Gastrocnemius medialis (tissue), 4 donors: ENCODE results near the gene RASGRP2. TPM values are rescaled to one million over a fixed set of nuclear protein-coding genes. Genes with fewer than 3 reads are reported as not detected.

Source experiments
- ATAC-seq, 2 donors: fragments of 150-250 bp; one replicate each; pipeline ENCODE4 v1.9.1; 2016
- DNase-seq, 2 donors: peaks; one replicate each; pipeline ENCODE4 v3.0.0-alpha.2; 2019
- H3K27ac ChIP-seq, 4 donors: fragments of 200-600 bp; sonication (generic); 1 replicate in 1 of 4; 2 replicates in 3 of 4; pipeline ENCODE4 v1.5.1; 2016 to 2018; ENCODE audit warnings: mild to moderate bottlenecking in 2 of 4, moderate library complexity in 1 of 4
- H3K27me3 ChIP-seq, 3 donors: fragments of 200-600 bp; sonication (generic) in 2 of 3; 1 replicate in 1 of 3; 2 replicates in 2 of 3; pipeline versions ENCODE4 v1.5.1 to v1.6.0; 2016 to 2019; ENCODE audit warnings: mild to moderate bottlenecking in 1 of 3, moderate library complexity in 1 of 3
- H3K36me3 ChIP-seq, 2 donors: fragments of 200-600 bp; sonication (generic) in 1 of 2; one replicate each; pipeline ENCODE4 v1.5.1; 2017 to 2018
- H3K4me1 ChIP-seq, 2 donors: fragments of 200-600 bp; sonication (generic) in 1 of 2; one replicate each; pipeline ENCODE4 v1.5.1; 2016 to 2017; ENCODE audit warnings: mild to moderate bottlenecking in 2 of 2
- H3K4me3 ChIP-seq, 4 donors: fragments of 200-600 bp; sonication (generic) in 3 of 4; 1 replicate in 1 of 4; 2 replicates in 3 of 4; pipeline ENCODE4 v1.5.1; 2016 to 2019; ENCODE audit warnings: mild to moderate bottlenecking in 2 of 4
- H3K9me3 ChIP-seq, 3 donors: fragments of 200-600 bp; sonication (generic) in 2 of 3; 1 replicate in 1 of 3; 2 replicates in 2 of 3; pipeline ENCODE4 v1.5.1; 2016 to 2019
- POLR2A ChIP-seq, 2 donors: fragments of 450-650 bp; IDR thresholded peaks; one replicate each; pipeline ENCODE4 v1.6.1; 2017; ENCODE audit warnings: antibody characterized with exemption in 2 of 2, mild to moderate bottlenecking in 2 of 2, moderate library complexity in 2 of 2
- in situ Hi-C, 4 donors: fragments of 200-750 bp; cut with MboI; loops; one replicate each; pipeline versions ENCODE4 v1.15.0 to v1.8.0; 2017; ENCODE audit warnings: low sequenced_read_pairs in 4 of 4
- intact Hi-C: fragments of 100-400 bp; cut with DNase I; formaldehyde crosslinking; loops from one replicate; pipeline ENCODE4 v1.15.1; 2023; ENCODE audit warnings: low total_unique reads
- total RNA-seq, 4 donors: library from RNA; depleted of rRNA; stranded (reverse); fragments of >200 nt; gene quantifications; one replicate each; pipeline versions ENCODE4 v1.1.0 to v1.2.3, GENCODE V29; 2016
- TF ChIP-seq, protein P1 (sequence below), 5 experiments: fragments of 450-650 bp in 3 of 5; fragments of 200-600 bp in 2 of 5; sonication (generic) in 2 of 5; IDR thresholded peaks in 4 of 5; conservative IDR thresholded peaks in 1 of 5; 1 replicate in 4 of 5; 2 replicates in 1 of 5; pipeline ENCODE4 v1.5.1; 2016 to 2019; ENCODE audit warnings: antibody characterized with exemption in 5 of 5, mild to moderate bottlenecking in 3 of 5, moderate library complexity in 3 of 5

RASGRP2 gene
- total RNA-seq, 4 donors from 2014 or later, result 2.9 to 10.9 (median 7.1) TPM

DNA sequence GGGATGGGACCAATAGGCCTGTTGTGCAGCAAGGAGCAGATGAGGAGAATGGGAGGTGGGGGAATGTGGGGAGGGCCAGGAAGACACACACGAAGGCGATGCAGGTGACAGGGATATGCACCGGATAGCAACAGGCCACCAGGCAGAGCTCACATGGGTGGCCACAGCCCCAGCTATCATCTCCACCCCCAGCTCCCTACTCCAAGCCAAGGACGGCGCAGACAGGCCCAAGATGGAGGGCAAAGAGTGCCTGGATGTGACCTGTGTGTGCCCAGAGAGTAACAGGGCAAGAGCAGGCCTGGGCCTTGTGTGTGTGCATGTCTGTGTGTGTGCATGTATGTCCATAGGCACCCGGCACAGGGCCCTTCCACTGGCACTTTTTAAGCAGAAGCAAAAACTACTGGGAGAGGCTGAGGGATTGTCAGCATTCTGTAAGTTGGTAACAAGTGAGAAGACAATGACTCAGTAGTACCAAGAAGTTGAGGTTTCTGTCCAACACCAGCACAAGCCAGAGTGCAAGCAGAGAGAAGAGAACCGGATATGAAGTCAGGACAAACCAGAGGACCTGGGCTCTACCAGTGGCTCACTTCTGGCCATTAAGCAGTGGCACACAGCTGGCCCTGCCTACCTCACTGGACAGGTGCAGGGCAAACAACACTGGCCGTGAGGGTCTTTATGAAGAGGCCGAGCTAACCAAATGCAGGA lies 57.3 kb downstream of the RASGRP2 start:
- no peak for TF ChIP-seq POLR2A (IDR thresholded peaks at IDR 0.05)
- TF ChIP-seq, protein P1, sequence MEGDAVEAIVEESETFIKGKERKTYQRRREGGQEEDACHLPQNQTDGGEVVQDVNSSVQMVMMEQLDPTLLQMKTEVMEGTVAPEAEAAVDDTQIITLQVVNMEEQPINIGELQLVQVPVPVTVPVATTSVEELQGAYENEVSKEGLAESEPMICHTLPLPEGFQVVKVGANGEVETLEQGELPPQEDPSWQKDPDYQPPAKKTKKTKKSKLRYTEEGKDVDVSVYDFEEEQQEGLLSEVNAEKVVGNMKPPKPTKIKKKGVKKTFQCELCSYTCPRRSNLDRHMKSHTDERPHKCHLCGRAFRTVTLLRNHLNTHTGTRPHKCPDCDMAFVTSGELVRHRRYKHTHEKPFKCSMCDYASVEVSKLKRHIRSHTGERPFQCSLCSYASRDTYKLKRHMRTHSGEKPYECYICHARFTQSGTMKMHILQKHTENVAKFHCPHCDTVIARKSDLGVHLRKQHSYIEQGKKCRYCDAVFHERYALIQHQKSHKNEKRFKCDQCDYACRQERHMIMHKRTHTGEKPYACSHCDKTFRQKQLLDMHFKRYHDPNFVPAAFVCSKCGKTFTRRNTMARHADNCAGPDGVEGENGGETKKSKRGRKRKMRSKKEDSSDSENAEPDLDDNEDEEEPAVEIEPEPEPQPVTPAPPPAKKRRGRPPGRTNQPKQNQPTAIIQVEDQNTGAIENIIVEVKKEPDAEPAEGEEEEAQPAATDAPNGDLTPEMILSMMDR (IDR thresholded peaks at IDR 0.05 in 4 of 5, conservative IDR thresholded peaks at IDR 0.05 in 1 of 5), result no peak
- DNase-seq (no peak), ATAC-seq (no peak)
- intact Hi-C loops, result no loop called here
- Histone ChIP-seq H3K27me3 (no peaks in the 10 kb centered on the region), H3K36me3 (no peaks in the 10 kb centered on the region), H3K4me3 (no peak overlapping the region), H3K9me3 (no peaks in the 10 kb centered on the region), H3K27ac (peak overlapping the region in 3 of 4 donors; percentile 5 to 80 (median 80)), H3K4me1 (peaks cover 22 to 28% of the 10 kb centered on the region in 2 donors)
- in situ Hi-C loops, result no loop called here

DNA sequence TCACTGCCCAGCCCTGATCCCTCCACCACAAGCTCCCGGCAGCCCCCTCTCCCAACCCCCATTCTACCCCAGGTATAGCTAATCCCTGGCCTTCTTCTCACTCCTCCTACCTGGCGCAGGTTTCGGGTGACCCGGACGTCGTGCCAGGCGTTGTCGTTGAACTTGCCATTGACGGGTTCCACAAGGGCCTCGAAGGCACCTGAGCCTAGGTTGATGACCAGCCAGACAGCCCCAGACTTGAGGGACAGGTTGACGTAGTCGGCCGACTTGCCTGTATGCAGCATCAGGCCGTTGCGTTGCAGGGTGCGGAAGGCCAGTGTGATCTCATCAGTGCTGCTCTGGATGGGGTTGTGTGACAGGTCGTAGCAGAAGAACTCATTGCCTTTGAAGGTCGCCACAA lies 58.4 kb downstream of the RASGRP2 start:
- TF ChIP-seq, protein P1 (IDR thresholded peaks at IDR 0.05 in 4 of 5, conservative IDR thresholded peaks at IDR 0.05 in 1 of 5), result no peak
- TF ChIP-seq POLR2A (IDR thresholded peaks at IDR 0.05), result no peak
- intact Hi-C loops, result no loop called here
- Histone ChIP-seq H3K27ac (no peak overlapping the region), H3K27me3 (no peaks in the 10 kb centered on the region), H3K9me3 (no peaks in the 10 kb centered on the region), H3K36me3 (no peaks in the 10 kb centered on the region), H3K4me3 (no peak overlapping the region), H3K4me1 (peaks cover 22 to 28% of the 10 kb centered on the region in 2 donors)
- in situ Hi-C loops, result no loop called here
- no peak for ATAC-seq
- DNase-seq, result no peak

DNA sequence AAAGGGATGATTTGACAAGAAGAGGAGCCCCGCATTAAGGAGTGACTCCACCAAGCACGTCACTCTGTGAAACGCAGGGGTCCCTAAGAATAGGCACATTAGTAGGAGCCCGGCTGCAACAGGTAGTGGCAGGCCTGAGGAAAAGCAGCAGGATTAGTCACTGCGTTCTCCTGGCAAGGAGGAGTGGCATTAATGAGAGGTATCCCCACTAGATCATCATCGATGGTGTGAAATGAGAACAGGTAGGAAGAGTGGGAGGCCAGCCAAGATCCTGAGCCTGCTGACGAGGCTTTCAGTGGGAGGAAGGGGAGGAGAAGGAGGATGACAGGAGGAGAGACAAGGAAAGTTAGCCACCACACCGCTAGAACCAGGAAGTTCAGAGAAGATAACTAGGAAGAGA lies 59.6 kb downstream of the RASGRP2 start:
- ATAC-seq (no peak), DNase-seq (no peak)
- no peaks in the 10 kb centered on the region for H3K36me3 ChIP-seq
- H3K4me3 ChIP-seq, result no peak overlapping the region
- TF ChIP-seq, protein P1 (IDR thresholded peaks at IDR 0.05 in 4 of 5, conservative IDR thresholded peaks at IDR 0.05 in 1 of 5), result no peak
- no peak for TF ChIP-seq POLR2A (IDR thresholded peaks at IDR 0.05)
- H3K9me3 ChIP-seq, result no peaks in the 10 kb centered on the region
- intact Hi-C loops (no loop called here), in situ Hi-C loops (no loop called here)
- no peak overlapping the region for H3K27ac ChIP-seq
- H3K4me1 ChIP-seq, result peaks cover 20 to 24% of the 10 kb centered on the region in 2 donors
- H3K27me3 ChIP-seq, result no peaks in the 10 kb centered on the region

DNA sequence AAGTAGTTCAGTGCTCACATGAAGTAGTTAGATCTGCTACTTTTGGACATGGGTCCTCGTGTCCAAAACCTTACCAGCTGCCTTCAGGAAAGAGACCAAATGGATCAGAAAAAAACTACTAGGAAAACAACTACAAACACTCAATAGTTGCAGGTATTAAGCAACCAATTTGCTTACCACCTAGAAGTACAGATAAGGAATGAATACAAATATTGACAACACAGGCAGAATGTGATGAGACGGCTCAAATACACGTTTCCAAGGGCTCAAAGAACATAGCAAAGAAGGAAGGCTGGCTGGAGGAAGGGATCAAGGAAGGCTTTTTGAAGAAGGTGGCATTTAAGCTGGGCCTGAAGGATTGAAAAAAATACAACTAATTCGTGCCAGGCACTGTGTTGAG lies 62.8 kb downstream of the RASGRP2 start:
- Histone ChIP-seq H3K4me1 (peaks cover 0 to 4% of the 10 kb centered on the region in 2 donors), H3K36me3 (no peaks in the 10 kb centered on the region), H3K27ac (no peak overlapping the region), H3K4me3 (no peak overlapping the region), H3K9me3 (no peaks in the 10 kb centered on the region), H3K27me3 (peaks cover 0 to 3% (median 0%) of the 10 kb centered on the region in 3 donors)
- DNase-seq (no peak), ATAC-seq (no peak)
- in situ Hi-C loops (no loop called here), intact Hi-C loops (no loop called here)
- TF ChIP-seq, protein P1 (IDR thresholded peaks at IDR 0.05 in 4 of 5, conservative IDR thresholded peaks at IDR 0.05 in 1 of 5), result no peak
- no peak for TF ChIP-seq POLR2A (IDR thresholded peaks at IDR 0.05)
